PC-9 (cell line): ENCODE data around the gene CSF1R. TPM values are rescaled to one million over a fixed set of nuclear protein-coding genes. Genes with fewer than 3 reads are reported as not detected.
A peak's percentile ranks its signal among the peaks of the same experiment; 100 is the strongest.

ENCODE experiments used
- BruUV-seq: library from RNA; stranded (reverse); fragments of 400-500 nt; replicated peaks from 2 replicates; lab custom pipeline; 2021; lab: Mats Ljungman, UMichigan
- CTCF ChIA-PET: fragments of 300-600 bp; sonication (Branson Sonifier 250); formaldehyde crosslinking; loops from one replicate; lab custom pipeline; 2022; ENCODE audit warnings: antibody characterized with exemption; lab: Charles Lee
- POLR2A ChIA-PET: fragments of 300-600 bp; sonication (Branson Sonifier 250); formaldehyde crosslinking; loops from one replicate; lab custom pipeline; 2022; ENCODE audit warnings: antibody characterized with exemption; ENCODE audit not compliant: unreplicated experiment; lab: Charles Lee
- DNase-seq, 2 experiments: peaks; one replicate each; pipeline versions ENCODE4 v3.0.0 to v3.0.0-alpha.2; 2015 to 2022; ENCODE audit warnings: mixed read lengths in 1 of 2
- H2AFZ ChIP-seq: fragments of 200-600 bp; sonication (generic); 2 replicates; pipeline ENCODE4 v1.8.1; 2017; ENCODE audit warnings: antibody characterized with exemption
- H3F3A ChIP-seq: fragments of 200-600 bp; sonication (generic); 2 replicates; pipeline ENCODE4 v1.8.1; 2017; ENCODE audit warnings: antibody characterized with exemption, mild to moderate bottlenecking, low read depth; ENCODE audit not compliant: insufficient read depth
- H3K27ac ChIP-seq: fragments of 200-600 bp; sonication (generic); 2 replicates; pipeline ENCODE4 v1.6.1; 2016; ENCODE audit warnings: mixed run types
- H3K27me3 ChIP-seq: fragments of 200-600 bp; sonication (generic); 2 replicates; pipeline ENCODE4 v1.6.1; 2016; ENCODE audit warnings: low read depth, mixed run types; ENCODE audit not compliant: insufficient read depth
- H3K36me3 ChIP-seq: fragments of 200-600 bp; sonication (generic); 2 replicates; pipeline ENCODE4 v1.6.1; 2016; ENCODE audit warnings: low read depth, mixed run types
- H3K4me1 ChIP-seq: fragments of 200-600 bp; sonication (generic); replicated peaks from 2 replicates; pipeline ENCODE4 v1.6.1; 2016; ENCODE audit warnings: mixed run types; ENCODE audit not compliant: insufficient read depth
- H3K4me2 ChIP-seq: fragments of 200-600 bp; sonication (generic); 2 replicates; pipeline ENCODE4 v1.6.1; 2017; ENCODE audit warnings: mixed run types
- H3K4me3 ChIP-seq: fragments of 200-600 bp; sonication (generic); 2 replicates; pipeline ENCODE4 v1.6.1; 2016; ENCODE audit warnings: mixed run types
- H3K79me2 ChIP-seq: fragments of 200-600 bp; sonication (generic); 2 replicates; pipeline ENCODE4 v1.6.1; 2017; ENCODE audit warnings: low read depth, mixed run types
- H3K9me2 ChIP-seq: fragments of 200-600 bp; sonication (generic); 2 replicates; pipeline ENCODE4 v1.8.1; 2017; ENCODE audit warnings: mild to moderate bottlenecking; ENCODE audit not compliant: insufficient read depth
- H3K9me3 ChIP-seq: fragments of 200-600 bp; sonication (generic); 2 replicates; pipeline ENCODE4 v1.8.1; 2016; ENCODE audit warnings: low read depth; ENCODE audit not compliant: insufficient read depth
- H4K20me1 ChIP-seq: fragments of 200-600 bp; sonication (generic); 2 replicates; pipeline ENCODE4 v1.8.1; 2017; ENCODE audit not compliant: insufficient read depth
- CTCF ChIP-seq: fragments of 200-600 bp; sonication (generic); conservative IDR thresholded peaks from 2 replicates; pipeline ENCODE4 v1.6.1; 2017; ENCODE audit warnings: mixed run types, antibody characterized with exemption, mild to moderate bottlenecking, moderate library complexity
- EZH2 ChIP-seq: fragments of 200-600 bp; sonication (generic); IDR thresholded peaks from 2 replicates; pipeline ENCODE4 v1.8.0; 2017; ENCODE audit warnings: antibody characterized with exemption, low read depth
- intact Hi-C: fragments of 100-400 bp; cut with micrococcal nuclease; formaldehyde crosslinking; loops from one replicate; pipeline ENCODE4 v1.10.0; 2022; ENCODE audit not compliant: unreplicated experiment
- total RNA-seq: library from RNA; stranded (reverse); gene quantifications from 2 replicates; pipeline ENCODE4 v1.2.3, GENCODE V29; 2021

Gene CSF1R
- total RNA-seq, 1 experiment from 2014 or later = 0.72 TPM

- no peaks in the 10 kb centered on the region for H3K27me3 ChIP-seq
- intact Hi-C loops = no loop called here
- no peaks in the 10 kb centered on the region for H3K79me2 ChIP-seq
- ChIA-PET CTCF (no interaction called here), POLR2A (no interaction called here)
- no peak overlapping the region for H2AFZ ChIP-seq
- no peaks in the 10 kb centered on the region for H3F3A ChIP-seq
- TF ChIP-seq EZH2 (no peak), CTCF (no peak)
- H3K4me3 ChIP-seq = no peak overlapping the region
- H3K9me2 ChIP-seq = no peaks in the 10 kb centered on the region
- no peaks in the 10 kb centered on the region for H3K36me3 ChIP-seq
- H3K4me2 ChIP-seq = no peak overlapping the region
- no peak overlapping the region for H3K27ac ChIP-seq
- H4K20me1 ChIP-seq = no peaks in the 10 kb centered on the region
- H3K4me1 ChIP-seq = no peaks in the 10 kb centered on the region
- DNase-seq = no peak
- BruUV-seq = no TSS peak
- no peaks in the 10 kb centered on the region for H3K9me3 ChIP-seq
Observed at GRCh38 chr5:150059623-150060022, 26.7 kb downstream of the CSF1R start.

GRCh38 chr5:150058480-150059126, 27.8 kb downstream of the CSF1R start:
- H4K20me1 ChIP-seq = no peaks in the 10 kb centered on the region
- TSS peak; percentile 19 for BruUV-seq
- H3K4me1 ChIP-seq = no peaks in the 10 kb centered on the region
- H3K9me3 ChIP-seq = no peaks in the 10 kb centered on the region
- H3K36me3 ChIP-seq = no peaks in the 10 kb centered on the region
- TF ChIP-seq EZH2 (no peak), CTCF (no peak)
- CTCF ChIA-PET = no interaction called here
- H3K4me2 ChIP-seq = no peak overlapping the region
- no peak overlapping the region for H3K4me3 ChIP-seq
- H3K27ac ChIP-seq = no peak overlapping the region
- intact Hi-C loops = no loop called here
- H3K9me2 ChIP-seq = no peaks in the 10 kb centered on the region
- H3K27me3 ChIP-seq = no peaks in the 10 kb centered on the region
- H3F3A ChIP-seq = no peaks in the 10 kb centered on the region
- no peak for DNase-seq
- POLR2A ChIA-PET = no interaction called here
- H3K79me2 ChIP-seq = no peaks in the 10 kb centered on the region
- no peak overlapping the region for H2AFZ ChIP-seq

GRCh38 chr5:150057996-150058395, 28.4 kb downstream of the CSF1R start:
- H3K27me3 ChIP-seq = no peaks in the 10 kb centered on the region
- H3K9me3 ChIP-seq = no peaks in the 10 kb centered on the region
- ChIA-PET CTCF (no interaction called here), POLR2A (no interaction called here)
- no TSS peak for BruUV-seq
- no peaks in the 10 kb centered on the region for H4K20me1 ChIP-seq
- no peak for DNase-seq
- H3K9me2 ChIP-seq = no peaks in the 10 kb centered on the region
- no peak overlapping the region for H3K4me3 ChIP-seq
- no peak for TF ChIP-seq EZH2
- TF ChIP-seq CTCF = no peak
- intact Hi-C loops = no loop called here
- no peak overlapping the region for H2AFZ ChIP-seq
- no peaks in the 10 kb centered on the region for H3K4me1 ChIP-seq
- no peak overlapping the region for H3K27ac ChIP-seq
- H3K4me2 ChIP-seq = no peak overlapping the region
- no peaks in the 10 kb centered on the region for H3K79me2 ChIP-seq
- no peaks in the 10 kb centered on the region for H3F3A ChIP-seq
- H3K36me3 ChIP-seq = no peaks in the 10 kb centered on the region
